NK-92 treated with Interleukin-12 subunit alpha and Interleukin-12 subunit beta, amount 100 ng/mL, for 24 hours (cell line): Measurements from ENCODE around the gene SFXN4.
"Not testable (repeated sequence)": the region's sequence is repeated elsewhere in the genome, so short reads cannot be mapped to it uniquely, and the experiment has no call there.

Experiments used
- DNase-seq: peaks from one replicate; lab custom pipeline; 2025; lab: John Stamatoyannopoulos, UW

SFXN4 gene

GRCh38 chr10:119190954-119191785, 25.7 kb upstream of the SFXN4 start:
- no peak for DNase-seq

- DNase-seq = no peak
Measured at GRCh38 chr10:119190353-119190752, 24.8 kb upstream of the SFXN4 start.

- peak; percentile 29 for DNase-seq
Measured at GRCh38 chr10:119189811-119190282, 24.3 kb upstream of the SFXN4 start.

GRCh38 chr10:119183664-119184412, 18.3 kb upstream of the SFXN4 start:
- DNase-seq = no peak

- not testable (repeated sequence) for DNase-seq
Measured at GRCh38 chr10:119180850-119181400, 15.4 kb upstream of the SFXN4 start.

GRCh38 chr10:119178372-119179119, 13.0 kb upstream of the SFXN4 start, which contains the start of gene PRDX3:
Gene PRDX3 (minus strand): TSS chr10:119178812. CDS start chr10:119178790, 22 bp downstream.
- DNase-seq = peak; percentile 88

GRCh38 chr10:119177708-119178371, 12.3 kb upstream of the SFXN4 start:
- no peak for DNase-seq

- no peak for DNase-seq
Measured at GRCh38 chr10:119176166-119176565, 10.7 kb upstream of the SFXN4 start.

- DNase-seq = no peak
Measured at GRCh38 chr10:119174109-119174508, 8.6 kb upstream of the SFXN4 start.

- DNase-seq = no peak
Measured at GRCh38 chr10:119167041-119167440, 1.5 kb upstream of the SFXN4 start.

GRCh38 chr10:119166564-119166963, 1.1 kb upstream of the SFXN4 start:
- DNase-seq = no peak

- DNase-seq = no peak
Measured at GRCh38 chr10:119166118-119166500, 595 bp upstream of the SFXN4 start.

GRCh38 chr10:119162452-119163092, 2.9 kb downstream of the SFXN4 start:
- no peak for DNase-seq

- DNase-seq = no peak
Measured at GRCh38 chr10:119161680-119162451, 3.6 kb downstream of the SFXN4 start.

- DNase-seq = no peak
Measured at GRCh38 chr10:119159332-119159731, 6.2 kb downstream of the SFXN4 start.

- no peak for DNase-seq
Measured at GRCh38 chr10:119153661-119154060, 11.9 kb downstream of the SFXN4 start.

GRCh38 chr10:119153041-119153440, 12.5 kb downstream of the SFXN4 start:
- no peak for DNase-seq

GRCh38 chr10:119151601-119152000, 13.9 kb downstream of the SFXN4 start:
- not testable (repeated sequence) for DNase-seq

- no peak for DNase-seq
Measured at GRCh38 chr10:119149729-119150128, 15.8 kb downstream of the SFXN4 start.

- DNase-seq = no peak
Measured at GRCh38 chr10:119149157-119149556, 16.4 kb downstream of the SFXN4 start.
